Testis (tissue), 3 donors: ENCODE measurements around the gene ADCY2. TPM values are rescaled to one million over a fixed set of nuclear protein-coding genes. Genes with fewer than 3 reads are reported as not detected.

Source experiments
- DNase-seq: peaks from one replicate; pipeline ENCODE4 v3.0.0-alpha.2; 2019
- H3K27ac ChIP-seq, 2 donors: fragments of 200-600 bp; sonication (generic); one replicate each; pipeline ENCODE4 v1.5.1; 2019
- H3K27me3 ChIP-seq: fragments of 200-600 bp; sonication (generic); one replicate; pipeline ENCODE4 v1.5.1; 2019
- H3K36me3 ChIP-seq: fragments of 200-600 bp; sonication (generic); one replicate; pipeline ENCODE4 v1.5.1; 2017; ENCODE audit warnings: low read depth; ENCODE audit errors: missing control alignments
- H3K4me1 ChIP-seq: fragments of 200-600 bp; sonication (generic); one replicate; pipeline ENCODE4 v1.5.1; 2019
- H3K4me3 ChIP-seq, 2 donors: fragments of 200-600 bp; sonication (generic); one replicate each; pipeline ENCODE4 v1.5.1; 2017 to 2019
- H3K9me3 ChIP-seq: fragments of 200-600 bp; sonication (generic); one replicate; pipeline ENCODE4 v1.5.1; 2017
- CTCF ChIP-seq, 3 experiments: fragments of 450-650 bp in 2 of 3; fragments of 200-600 bp in 1 of 3; sonication (generic) in 1 of 3; IDR thresholded peaks; one replicate each; pipeline ENCODE4 v1.5.1; 2016 to 2019; ENCODE audit warnings: antibody characterized with exemption in 3 of 3, mild to moderate bottlenecking in 2 of 3, moderate library complexity in 1 of 3
- POLR2A ChIP-seq: fragments of 450-650 bp; IDR thresholded peaks from one replicate; pipeline ENCODE4 v1.6.1; 2017; ENCODE audit warnings: antibody characterized with exemption, mild to moderate bottlenecking, moderate library complexity
- WGBS, 2 donors: methylation state at CpG; one replicate each; pipeline ENCODE4 v1.1.5; 2018; 5-methylcytosine and 5-hydroxymethylcytosine counted together
- intact Hi-C: fragments of 100-400 bp; cut with DNase I; formaldehyde crosslinking; loops from one replicate; pipeline ENCODE4 v1.15.1; 2023; ENCODE audit warnings: low total_unique reads
- polyA plus RNA-seq: library from polyadenylated mRNA; stranded (reverse); fragments of 350-450 nt; fragmentation: Illumina TruSeq; extraction: RNeasy Lipid Tissue Mini Kit (QIAGEN cat#74804); gene quantifications from one replicate; pipeline ENCODE4 v1.2.3, GENCODE V29; 2014; ENCODE audit warnings: low read depth, low replicate concordance; ENCODE audit not compliant: insufficient read depth
- total RNA-seq, 2 donors: library from RNA; depleted of rRNA; stranded (reverse); fragments of >200 nt; gene quantifications; one replicate each; pipeline ENCODE4 v1.2.3, GENCODE V29; 2016

The ADCY2 gene
- total and polyA plus RNA-seq, 3 donors from 2014 or later, result 9.4 to 18.5 (median 10.5) TPM

DNA sequence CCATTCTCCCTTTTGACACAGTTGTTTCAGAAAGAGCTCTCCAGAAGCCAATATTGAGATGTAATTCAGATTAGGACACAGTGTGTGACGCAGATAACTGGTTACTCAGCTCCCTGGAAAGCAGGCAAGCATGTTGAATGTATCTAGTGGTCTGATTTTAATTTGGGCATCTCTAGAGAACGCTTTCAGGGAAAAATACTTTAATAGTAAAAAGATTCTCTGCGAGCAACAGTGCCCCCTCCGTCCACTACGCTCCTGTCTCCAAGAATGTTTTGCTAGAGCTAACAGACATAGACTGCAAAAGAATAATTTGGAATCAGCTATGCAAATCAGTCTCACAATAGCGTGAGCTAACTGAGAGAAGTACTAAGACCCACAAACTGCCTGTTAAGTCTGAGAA, 431.7 kb downstream of the ADCY2 start:
- Histone ChIP-seq H3K36me3 (no peaks in the 10 kb centered on the region), H3K27ac (no peak overlapping the region), H3K4me1 (no peaks in the 10 kb centered on the region), H3K27me3 (no peaks in the 10 kb centered on the region), H3K4me3 (no peak overlapping the region), H3K9me3 (no peaks in the 10 kb centered on the region)
- no peak for DNase-seq
- WGBS, 2 donors, result 83 to 88% methylated on average over 6 of the region's 6 CpGs
- intact Hi-C loops, result no loop called here
- TF ChIP-seq CTCF (IDR thresholded peaks at IDR 0.05) (no peak), POLR2A (no peak)

GRCh38 chr5:7828269-7828668, 432.3 kb downstream of the ADCY2 start:
- Histone ChIP-seq H3K4me3 (no peak overlapping the region), H3K4me1 (no peaks in the 10 kb centered on the region), H3K27ac (no peak overlapping the region), H3K27me3 (no peaks in the 10 kb centered on the region), H3K9me3 (no peaks in the 10 kb centered on the region), H3K36me3 (no peaks in the 10 kb centered on the region)
- 90 to 92% methylated on average over 10 of the region's 10 CpGs for WGBS, 2 donors
- intact Hi-C loops, result no loop called here
- TF ChIP-seq CTCF (IDR thresholded peaks at IDR 0.05), result no peak
- DNase-seq, result no peak

DNA sequence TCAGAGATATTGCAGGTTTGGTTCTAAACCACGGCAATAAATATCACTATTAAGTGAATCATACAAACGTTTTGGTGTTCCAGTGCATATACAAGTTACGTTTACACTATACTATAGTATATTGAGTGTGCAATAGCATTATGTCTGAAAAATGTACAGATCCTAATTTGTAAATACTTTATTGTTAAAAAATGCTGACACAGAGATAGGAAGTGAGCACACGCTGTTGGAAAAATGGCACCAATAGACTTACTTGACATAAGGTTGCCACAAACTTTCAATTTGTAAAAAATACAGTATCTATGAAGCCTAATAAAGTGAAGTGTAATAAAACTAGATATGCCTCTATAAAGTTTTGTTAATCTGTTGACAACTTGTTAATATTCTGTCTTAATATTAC, 439.0 kb downstream of the ADCY2 start:
- WGBS, 2 donors, result 85 to 90% methylated on average over 4 of the region's 4 CpGs

DNA sequence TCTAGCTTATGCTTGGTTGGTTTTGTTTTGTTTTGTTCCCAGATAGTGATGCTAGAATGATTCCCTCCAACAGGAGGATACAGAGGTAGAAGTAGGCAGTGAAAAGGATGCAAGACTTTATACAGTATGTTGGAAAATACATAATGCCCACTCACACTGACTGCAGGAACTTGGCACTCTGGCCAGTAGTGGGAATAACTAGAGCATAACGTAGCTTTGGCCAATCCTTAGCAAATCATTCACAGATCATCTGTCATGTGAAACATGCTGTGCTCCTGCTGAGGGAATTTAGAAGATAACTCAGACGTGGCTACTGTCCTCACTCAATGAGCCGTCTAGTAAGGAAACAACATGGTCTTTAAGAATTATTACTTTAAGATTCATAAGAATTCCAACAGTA, 441.5 kb downstream of the ADCY2 start:
- no peak for DNase-seq
- H3K27me3 ChIP-seq, result no peaks in the 10 kb centered on the region
- no peak overlapping the region for H3K4me3 ChIP-seq
- intact Hi-C loops, result no loop called here
- no peaks in the 10 kb centered on the region for H3K9me3 ChIP-seq
- no peaks in the 10 kb centered on the region for H3K4me1 ChIP-seq
- TF ChIP-seq CTCF (IDR thresholded peaks at IDR 0.05), result no peak
- TF ChIP-seq POLR2A, result no peak
- H3K36me3 ChIP-seq, result no peaks in the 10 kb centered on the region
- 43 to 45% methylated on average over 3 of the region's 3 CpGs for WGBS, 2 donors
- H3K27ac ChIP-seq, result no peak overlapping the region

More for the DNA sequence above, 439.0 kb downstream of the ADCY2 start:
- no peak overlapping the region for H3K27ac ChIP-seq
- TF ChIP-seq CTCF (IDR thresholded peaks at IDR 0.05) (no peak), POLR2A (no peak)
- no peaks in the 10 kb centered on the region for H3K4me1 ChIP-seq
- H3K36me3 ChIP-seq, result no peaks in the 10 kb centered on the region
- DNase-seq, result no peak
- H3K27me3 ChIP-seq, result no peaks in the 10 kb centered on the region
- no peaks in the 10 kb centered on the region for H3K9me3 ChIP-seq
- H3K4me3 ChIP-seq, result no peak overlapping the region
- intact Hi-C loops, result no loop called here

- intact Hi-C loops, result no loop called here
- H3K27me3 ChIP-seq, result no peaks in the 10 kb centered on the region
- no peaks in the 10 kb centered on the region for H3K4me1 ChIP-seq
- no peak overlapping the region for H3K27ac ChIP-seq
- 84 to 89% methylated on average over 2 of the region's 2 CpGs for WGBS, 2 donors
- DNase-seq, result no peak
- no peak for TF ChIP-seq CTCF (IDR thresholded peaks at IDR 0.05)
- no peak for TF ChIP-seq POLR2A
- H3K9me3 ChIP-seq, result no peaks in the 10 kb centered on the region
- H3K4me3 ChIP-seq, result no peak overlapping the region
- H3K36me3 ChIP-seq, result no peaks in the 10 kb centered on the region
These were observed 446.6 kb downstream of the ADCY2 start for GRCh38 chr5:7842531-7842930.
